Suprapubic skin (tissue), 4 donors: ENCODE measurements around the gene DNMT3A. TPM values are rescaled to one million over a fixed set of nuclear protein-coding genes. Genes with fewer than 3 reads are reported as not detected.

Source experiments
- DNase-seq, 2 donors: peaks; one replicate each; pipeline ENCODE4 v3.0.0-alpha.2; 2019; ENCODE audit warnings: low spot score in 2 of 2
- H3K27ac ChIP-seq: fragments of 200-600 bp; sonication (generic); one replicate; pipeline ENCODE4 v1.5.1; 2019
- H3K27me3 ChIP-seq: fragments of 200-600 bp; sonication (generic); one replicate; pipeline ENCODE4 v1.5.1; 2019
- H3K36me3 ChIP-seq: fragments of 200-600 bp; sonication (generic); one replicate; pipeline ENCODE4 v1.5.1; 2019
- H3K4me1 ChIP-seq: fragments of 200-600 bp; sonication (generic); one replicate; pipeline ENCODE4 v1.5.1; 2019
- H3K4me3 ChIP-seq: fragments of 200-600 bp; sonication (generic); one replicate; pipeline ENCODE4 v1.5.1; 2019; ENCODE audit warnings: mild to moderate bottlenecking
- H3K9me3 ChIP-seq: fragments of 200-600 bp; sonication (generic); one replicate; pipeline ENCODE4 v1.5.1; 2019
- EP300 ChIP-seq: sonication (generic); formaldehyde crosslinking; IDR thresholded peaks from one replicate; pipeline ENCODE4 v1.6.1; 2017; ENCODE audit warnings: antibody characterized with exemption
- POLR2A ChIP-seq, 2 donors: fragments of 450-650 bp; IDR thresholded peaks; one replicate each; pipeline ENCODE4 v1.6.1; 2017; ENCODE audit warnings: antibody characterized with exemption in 2 of 2, mild to moderate bottlenecking in 2 of 2, moderate library complexity in 2 of 2
- POLR2AphosphoS5 ChIP-seq, 3 donors: sonication (generic); formaldehyde crosslinking; IDR thresholded peaks; one replicate each; pipeline ENCODE4 v1.6.1; 2017; ENCODE audit warnings: antibody characterized with exemption in 3 of 3
- WGBS: methylation state at CpG from one replicate; pipeline ENCODE4 v1.1.5; 2018; 5-methylcytosine and 5-hydroxymethylcytosine counted together
- total RNA-seq, 4 donors: library from RNA; depleted of rRNA; stranded (reverse); fragments of >200 nt; gene quantifications; one replicate each; pipeline ENCODE4 v1.1.0, GENCODE V29; 2016
- TF ChIP-seq, protein P1 (sequence below), 2 donors: fragments of 200-600 bp in 1 of 2; fragments of 450-650 bp in 1 of 2; sonication (generic) in 1 of 2; IDR thresholded peaks; one replicate each; pipeline ENCODE4 v1.5.1; 2016 to 2019; ENCODE audit warnings: antibody characterized with exemption in 2 of 2, mild to moderate bottlenecking in 1 of 2, moderate library complexity in 1 of 2

The DNMT3A gene
- total RNA-seq, 4 donors from 2014 or later = 4.0 to 12.8 (median 9.5) TPM

GRCh38 chr2:25362049-25362433, 20.3 kb upstream of the DNMT3A start:
- peak overlapping the region; percentile 47 for H3K4me3 ChIP-seq
- under 1% methylated on average over 16 of the region's 16 CpGs for WGBS
- peaks cover 21% of the 10 kb centered on the region for H3K4me1 ChIP-seq
- no peaks in the 10 kb centered on the region for H3K27me3 ChIP-seq
- H3K27ac ChIP-seq = peak overlapping the region; percentile 62
- peak; percentile 94 to 96 for DNase-seq
- H3K36me3 ChIP-seq = no peaks in the 10 kb centered on the region
- no peaks in the 10 kb centered on the region for H3K9me3 ChIP-seq
- TF ChIP-seq POLR2AphosphoS5 (IDR thresholded peaks at IDR 0.05) (no peak), EP300 (no peak), POLR2A (IDR thresholded peaks at IDR 0.05) (peak in 1 of 2 donors; percentile 31)
- TF ChIP-seq, protein P1, sequence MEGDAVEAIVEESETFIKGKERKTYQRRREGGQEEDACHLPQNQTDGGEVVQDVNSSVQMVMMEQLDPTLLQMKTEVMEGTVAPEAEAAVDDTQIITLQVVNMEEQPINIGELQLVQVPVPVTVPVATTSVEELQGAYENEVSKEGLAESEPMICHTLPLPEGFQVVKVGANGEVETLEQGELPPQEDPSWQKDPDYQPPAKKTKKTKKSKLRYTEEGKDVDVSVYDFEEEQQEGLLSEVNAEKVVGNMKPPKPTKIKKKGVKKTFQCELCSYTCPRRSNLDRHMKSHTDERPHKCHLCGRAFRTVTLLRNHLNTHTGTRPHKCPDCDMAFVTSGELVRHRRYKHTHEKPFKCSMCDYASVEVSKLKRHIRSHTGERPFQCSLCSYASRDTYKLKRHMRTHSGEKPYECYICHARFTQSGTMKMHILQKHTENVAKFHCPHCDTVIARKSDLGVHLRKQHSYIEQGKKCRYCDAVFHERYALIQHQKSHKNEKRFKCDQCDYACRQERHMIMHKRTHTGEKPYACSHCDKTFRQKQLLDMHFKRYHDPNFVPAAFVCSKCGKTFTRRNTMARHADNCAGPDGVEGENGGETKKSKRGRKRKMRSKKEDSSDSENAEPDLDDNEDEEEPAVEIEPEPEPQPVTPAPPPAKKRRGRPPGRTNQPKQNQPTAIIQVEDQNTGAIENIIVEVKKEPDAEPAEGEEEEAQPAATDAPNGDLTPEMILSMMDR (IDR thresholded peaks at IDR 0.05) = peak; percentile 90 to 98

- Histone ChIP-seq H3K4me1 (peaks cover 21% of the 10 kb centered on the region), H3K27ac (no peak overlapping the region), H3K4me3 (peak overlapping the region; percentile 47), H3K36me3 (no peaks in the 10 kb centered on the region), H3K9me3 (no peaks in the 10 kb centered on the region), H3K27me3 (no peaks in the 10 kb centered on the region)
- no peak for TF ChIP-seq POLR2AphosphoS5 (IDR thresholded peaks at IDR 0.05)
- TF ChIP-seq POLR2A (IDR thresholded peaks at IDR 0.05) = no peak
- TF ChIP-seq, protein P1 (IDR thresholded peaks at IDR 0.05) = no peak
- no peak for TF ChIP-seq EP300
- no peak for DNase-seq
- WGBS = 56% methylated on average over 33 of the region's 34 CpGs
These were observed 19.7 kb upstream of the DNMT3A start for GRCh38 chr2:25361261-25362048.

GRCh38 chr2:25358836-25359235, 17.1 kb upstream of the DNMT3A start:
- H3K4me1 ChIP-seq = peaks cover 12% of the 10 kb centered on the region
- no peaks in the 10 kb centered on the region for H3K27me3 ChIP-seq
- no peaks in the 10 kb centered on the region for H3K9me3 ChIP-seq
- no peak for TF ChIP-seq POLR2A (IDR thresholded peaks at IDR 0.05)
- TF ChIP-seq, protein P1 (IDR thresholded peaks at IDR 0.05) = no peak
- no peak for TF ChIP-seq EP300
- TF ChIP-seq POLR2AphosphoS5 (IDR thresholded peaks at IDR 0.05) = no peak
- no peak for DNase-seq
- no peak overlapping the region for H3K4me3 ChIP-seq
- no peaks in the 10 kb centered on the region for H3K36me3 ChIP-seq
- 57% methylated on average over 8 of the region's 8 CpGs for WGBS
- no peak overlapping the region for H3K27ac ChIP-seq

- Histone ChIP-seq H3K4me1 (peaks cover 12% of the 10 kb centered on the region), H3K9me3 (no peaks in the 10 kb centered on the region), H3K4me3 (no peak overlapping the region), H3K27me3 (no peaks in the 10 kb centered on the region), H3K36me3 (no peaks in the 10 kb centered on the region), H3K27ac (no peak overlapping the region)
- no peak for TF ChIP-seq POLR2A (IDR thresholded peaks at IDR 0.05)
- TF ChIP-seq, protein P1 (IDR thresholded peaks at IDR 0.05) = no peak
- TF ChIP-seq POLR2AphosphoS5 (IDR thresholded peaks at IDR 0.05) = no peak
- no peak for TF ChIP-seq EP300
- DNase-seq = no peak
- 85% methylated on average over 5 of the region's 6 CpGs for WGBS
These were observed 16.6 kb upstream of the DNMT3A start for GRCh38 chr2:25358249-25358815.

DNA sequence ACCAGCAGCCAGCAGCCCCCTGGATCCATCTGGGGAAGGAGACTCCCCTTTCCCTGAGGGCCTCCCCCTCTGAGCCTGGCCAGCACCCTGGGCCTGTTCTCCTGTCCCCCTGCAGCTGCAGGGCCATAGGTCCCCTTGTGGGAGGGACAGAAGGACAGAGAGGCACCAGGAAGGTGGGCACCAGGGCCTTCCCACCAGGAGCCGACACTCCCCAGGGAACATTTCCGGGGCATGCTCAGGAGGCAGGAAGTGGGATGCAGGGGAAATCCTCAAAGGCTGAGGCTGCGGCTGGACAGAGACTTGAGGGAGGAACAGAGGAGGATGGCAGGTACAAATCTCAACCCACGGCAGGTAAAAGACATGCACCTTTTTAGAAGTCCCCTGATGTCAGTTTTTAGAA, 14.4 kb upstream of the DNMT3A start:
- no peak overlapping the region for H3K27ac ChIP-seq
- H3K4me3 ChIP-seq = no peak overlapping the region
- H3K36me3 ChIP-seq = no peaks in the 10 kb centered on the region
- no peaks in the 10 kb centered on the region for H3K4me1 ChIP-seq
- DNase-seq = no peak
- TF ChIP-seq, protein P1 (IDR thresholded peaks at IDR 0.05) = no peak
- TF ChIP-seq POLR2A (IDR thresholded peaks at IDR 0.05) = no peak
- TF ChIP-seq POLR2AphosphoS5 (IDR thresholded peaks at IDR 0.05) = no peak
- no peak for TF ChIP-seq EP300
- 82% methylated on average over 4 of the region's 4 CpGs for WGBS
- no peaks in the 10 kb centered on the region for H3K27me3 ChIP-seq
- H3K9me3 ChIP-seq = no peaks in the 10 kb centered on the region
